ENCODE measurements around the gene ZDHHC8. TPM values are rescaled to one million over a fixed set of nuclear protein-coding genes. Genes with fewer than 3 reads are reported as not detected.

ZDHHC8 gene
- total and polyA plus RNA-seq, 10 donors, result 12.7 to 71.5 (median 33.6) TPM

GRCh38 chr22:20160041-20160440 lies 28.4 kb downstream of the ZDHHC8 start:
- Histone ChIP-seq H3K4me1 (peaks cover 4 to 24% (median 18%) of the 10 kb centered on the region in 6 donors), H3K27ac (no peak overlapping the region), H3K36me3 (no peaks in the 10 kb centered on the region), H3K27me3 (replicated peaks in 1 of 7) (peaks cover 0 to 50% (median 0%) of the 10 kb centered on the region in 7 donors), H3K9me3 (no peaks in the 10 kb centered on the region), H3K4me3 (no peak overlapping the region)
- DNase-seq, result no peak
- intact Hi-C loops (cut with DNase I; ENCODE audit: low total_unique reads), result no loop called here
- no peak for TF ChIP-seq POLR2AphosphoS5 (IDR thresholded peaks at IDR 0.05)
- no peak for TF ChIP-seq CTCF (IDR thresholded peaks at IDR 0.05 in 8 of 11, conservative IDR thresholded peaks at IDR 0.05 in 3 of 11)
- no peak for TF ChIP-seq POLR2A (IDR thresholded peaks at IDR 0.05)
- WGBS, 5 donors, result 71 to 84% (median 82%) methylated on average over 10 of the region's 10 CpGs

- H3K4me1 ChIP-seq, result no peaks in the 10 kb centered on the region
- H3K9me3 ChIP-seq, result no peaks in the 10 kb centered on the region
- no peak for DNase-seq
- WGBS, 5 donors, result 62 to 88% (median 78%) methylated on average over 6 to 11 of the region's 11 CpGs
- H3K27me3 ChIP-seq (replicated peaks in 1 of 7), result peaks cover 0 to 4% (median 0%) of the 10 kb centered on the region in 7 donors
- intact Hi-C loops (cut with DNase I; ENCODE audit: low total_unique reads), result no loop called here
- H3K4me3 ChIP-seq, result no peak overlapping the region
- H3K27ac ChIP-seq, result no peak overlapping the region
- TF ChIP-seq CTCF (IDR thresholded peaks at IDR 0.05 in 8 of 11, conservative IDR thresholded peaks at IDR 0.05 in 3 of 11) (no peak), POLR2A (IDR thresholded peaks at IDR 0.05) (no peak), POLR2AphosphoS5 (IDR thresholded peaks at IDR 0.05) (no peak)
- no peaks in the 10 kb centered on the region for H3K36me3 ChIP-seq
Measured at GRCh38 chr22:20164863-20165262, 33.3 kb downstream of the ZDHHC8 start.

GRCh38 chr22:20165421-20165820 lies 33.8 kb downstream of the ZDHHC8 start:
- Histone ChIP-seq H3K27me3 (replicated peaks in 1 of 7) (no peaks in the 10 kb centered on the region), H3K4me1 (no peaks in the 10 kb centered on the region), H3K4me3 (no peak overlapping the region), H3K9me3 (no peaks in the 10 kb centered on the region), H3K36me3 (no peaks in the 10 kb centered on the region), H3K27ac (no peak overlapping the region)
- no peak for DNase-seq
- 84 to 95% (median 93%) methylated on average over 3 to 12 of the region's 12 CpGs for WGBS, 5 donors
- intact Hi-C loops (cut with DNase I; ENCODE audit: low total_unique reads), result no loop called here
- no peak for TF ChIP-seq POLR2AphosphoS5 (IDR thresholded peaks at IDR 0.05)
- TF ChIP-seq POLR2A (IDR thresholded peaks at IDR 0.05), result no peak
- no peak for TF ChIP-seq CTCF (IDR thresholded peaks at IDR 0.05 in 8 of 11, conservative IDR thresholded peaks at IDR 0.05 in 3 of 11)

GRCh38 chr22:20165913-20166312 lies 34.3 kb downstream of the ZDHHC8 start:
- DNase-seq, result no peak
- 83 to 87% (median 84%) methylated on average over 7 of the region's 7 CpGs for WGBS, 5 donors
- TF ChIP-seq POLR2A (IDR thresholded peaks at IDR 0.05) (no peak), POLR2AphosphoS5 (IDR thresholded peaks at IDR 0.05) (no peak), CTCF (IDR thresholded peaks at IDR 0.05 in 8 of 11, conservative IDR thresholded peaks at IDR 0.05 in 3 of 11) (no peak)
- no peaks in the 10 kb centered on the region for H3K9me3 ChIP-seq
- no peaks in the 10 kb centered on the region for H3K36me3 ChIP-seq
- H3K4me3 ChIP-seq, result no peak overlapping the region
- no peak overlapping the region for H3K27ac ChIP-seq
- intact Hi-C loops (cut with DNase I; ENCODE audit: low total_unique reads), result no loop called here
- H3K4me1 ChIP-seq, result no peaks in the 10 kb centered on the region
- H3K27me3 ChIP-seq (replicated peaks in 1 of 7), result no peaks in the 10 kb centered on the region
